Measurements from ENCODE around the gene HDAC4. TPM values are rescaled to one million over a fixed set of nuclear protein-coding genes. Genes with fewer than 3 reads are reported as not detected.

The HDAC4 gene
- total and polyA plus RNA-seq, 2 of the 8 experiments (the other 6 are each of a cell fraction or from before 2014, with no cell fraction given) = 15.4 to 31.5 TPM

- no peak overlapping the region for H3K4me2 ChIP-seq (ENCODE audit: insufficient read depth in 1 of 2, low read depth in 2 of 2, low read length in 2 of 2)
- H3K9me3 ChIP-seq (ENCODE audit: insufficient read depth in 2 of 2, low read depth in 1 of 2, low read length in 1 of 2) = no peaks in the 10 kb centered on the region
- no peak overlapping the region for H2AFZ ChIP-seq (ENCODE audit: low read length)
- H3K79me1 ChIP-seq (ENCODE audit: low read depth, low read length) = peaks cover 21% of the 10 kb centered on the region
- DNase-seq (ENCODE audit: low read depth in 1 of 2, low spot score in 2 of 2) (no peak), FAIRE-seq (no peak)
- no peak overlapping the region for H2BK120ac ChIP-seq (replicated peaks; ENCODE audit: low read depth, low read length)
- POLR2A ChIA-PET (ENCODE audit: partially characterized antibody) = interaction anchor here (1.2 kb wide), 1 partner anchor 116 kb away, joined by 3 read pairs; no protein-coding TSS in a partner anchor
- peaks cover 2 to 10% of the 10 kb centered on the region in 2 experiments for H4K20me1 ChIP-seq (replicated peaks in 1 of 2; ENCODE audit: control insufficient read depth in 1 of 2, insufficient read depth in 2 of 2, low read length in 2 of 2)
- 0 out of 2 replicates have a peak, but pooled peaks cover 3% of the 10 kb centered on the region for H3K23me2 ChIP-seq (ENCODE audit: low read depth, low read length)
- H3K23ac ChIP-seq (ENCODE audit: insufficient read length) = no peak overlapping the region
- H3K18ac ChIP-seq (ENCODE audit: extremely low read depth, low read length) = no peak overlapping the region
- no peak overlapping the region for H2BK5ac ChIP-seq (ENCODE audit: low read depth, low read length)
- no peak overlapping the region for H3K27ac ChIP-seq (ENCODE audit: low read depth, low read length)
- no peak overlapping the region for H3K9ac ChIP-seq (replicated peaks in 1 of 4; ENCODE audit: extremely low read depth in 1 of 4, low read depth in 3 of 4, low read length in 3 of 4)
- no peak overlapping the region for H4K91ac ChIP-seq (replicated peaks; ENCODE audit: insufficient read length, low read length)
- no peak overlapping the region for H3K4ac ChIP-seq (replicated peaks; ENCODE audit: insufficient read length, low read depth, low read length)
- no peak overlapping the region; the same call in 1 of the 2 replicates for H2BK12ac ChIP-seq (ENCODE audit: low read depth, low read length)
- H3K4me3 ChIP-seq (ENCODE audit: extremely low read depth in 1 of 4, insufficient read depth in 2 of 4, low read depth in 3 of 4, low read length in 4 of 4) = no peak overlapping the region
- H2BK20ac ChIP-seq (ENCODE audit: low read length) = no peak overlapping the region
- H3K4me1 ChIP-seq (replicated peaks in 1 of 4; ENCODE audit: control insufficient read depth in 3 of 4, insufficient read depth in 4 of 4, low read length in 3 of 4) = peaks cover 6 to 23% (median 17%) of the 10 kb centered on the region in 4 experiments
- H2AK5ac ChIP-seq (ENCODE audit: low read depth, low read length) = peak overlapping the region; percentile 66; the same call in 1 of the 2 replicates
- WGBS, 2 experiments (ENCODE audit: extremely low coverage in 1 of 2, insufficient coverage in 1 of 2, insufficient read length in 1 of 2, insufficient replicate concordance in 2 of 2, low coverage in 1 of 2, low lambda C conversion rate in 2 of 2, missing lambda C conversion rate in 1 of 2) = 90% methylated on average over 10 of the region's 10 CpGs; no CpG with 5 or more reads in 1 of the 2 experiments
- H4K8ac ChIP-seq (ENCODE audit: extremely low read depth, insufficient read depth, low read length) = no peak overlapping the region
- H3K56ac ChIP-seq (replicated peaks; ENCODE audit: insufficient read length, low read depth, low read length) = no peak overlapping the region
- no peak overlapping the region for H3K14ac ChIP-seq (ENCODE audit: insufficient read length)
- CTCF ChIA-PET (ENCODE audit: partially characterized antibody) = no interaction called here
- no peak overlapping the region for H2BK15ac ChIP-seq (ENCODE audit: low read length)
- H3K79me2 ChIP-seq (ENCODE audit: control insufficient read depth in 1 of 2, insufficient read depth in 2 of 2, low read length in 2 of 2) = peaks cover 3 to 75% of the 10 kb centered on the region in 2 experiments; a peak in 3 of 4 replicates
- H3K36me3 ChIP-seq (ENCODE audit: control insufficient read depth in 2 of 4, insufficient read depth in 4 of 4, low read length in 3 of 4) = no peaks in the 10 kb centered on the region
- H4K5ac ChIP-seq (ENCODE audit: insufficient read length, low read depth, low read length) = no peak overlapping the region
- no peaks in the 10 kb centered on the region for H3K27me3 ChIP-seq (replicated peaks in 1 of 4; ENCODE audit: control insufficient read depth in 3 of 4, extremely low read depth in 1 of 4, insufficient read depth in 3 of 4, low read length in 3 of 4)
- TF ChIP-seq EGR1 (IDR thresholded peaks at IDR 0.05; ENCODE audit: borderline replicate concordance, low read depth, low read length) (no peak), RNF2 (IDR thresholded peaks at IDR 0.05; ENCODE audit: borderline replicate concordance, low read depth, low read length, missing control alignments, poor library complexity, severe bottlenecking) (no peak), SUZ12 (IDR thresholded peaks at IDR 0.05; ENCODE audit: low read length) (no peak), POU5F1 (IDR thresholded peaks at IDR 0.05; ENCODE audit: low read depth, low read length) (no peak)
Measured at GRCh38 chr2:239286901-239287300, 113.9 kb downstream of the HDAC4 start.

Measured in H1 (cell line).